GM21825 (cell line): ENCODE results near the gene RICTOR.

ENCODE experiments used
- ATAC-seq: cut with Tn5 transposase; IDR thresholded peaks from one replicate; pipeline ENCODE4 v1.9.1; 2021; ENCODE audit warnings: mild to moderate bottlenecking, moderate library complexity; ENCODE audit not compliant: unreplicated experiment

RICTOR gene

GRCh38 chr5:39074017-39074814 lies at the start of gene RICTOR:
Gene RICTOR, minus strand, starts transcription at chr5:39074399. Its CDS starts 22 bp downstream, at chr5:39074377.
- peak; percentile 72 for ATAC-seq

GRCh38 chr5:39121922-39122321 lies 47.7 kb upstream of the RICTOR start:
- no peak for ATAC-seq

GRCh38 chr5:39121315-39121714 lies 47.1 kb upstream of the RICTOR start:
- no peak for ATAC-seq

GRCh38 chr5:39120052-39120420 lies 45.8 kb upstream of the RICTOR start:
- no peak for ATAC-seq

GRCh38 chr5:39119404-39120051 lies 45.3 kb upstream of the RICTOR start:
- ATAC-seq: no peak

- ATAC-seq: no peak
Measured at GRCh38 chr5:39118638-39119037, 44.4 kb upstream of the RICTOR start.

- ATAC-seq: no peak
Measured at GRCh38 chr5:39117401-39117800, 43.2 kb upstream of the RICTOR start.

- no peak for ATAC-seq
Measured at GRCh38 chr5:39116344-39117170, 42.4 kb upstream of the RICTOR start.

- ATAC-seq: no peak
Measured at GRCh38 chr5:39115644-39116343, 41.6 kb upstream of the RICTOR start.

GRCh38 chr5:39114155-39114554 lies 40.0 kb upstream of the RICTOR start:
- no peak for ATAC-seq

GRCh38 chr5:39113354-39113953 lies 39.3 kb upstream of the RICTOR start:
- no peak for ATAC-seq

- no peak for ATAC-seq
Measured at GRCh38 chr5:39109606-39110005, 35.4 kb upstream of the RICTOR start.

GRCh38 chr5:39108987-39109386 lies 34.8 kb upstream of the RICTOR start:
- ATAC-seq: no peak

- no peak for ATAC-seq
Measured at GRCh38 chr5:39107350-39107749, 33.2 kb upstream of the RICTOR start.

GRCh38 chr5:39106322-39106721 lies 32.1 kb upstream of the RICTOR start:
- ATAC-seq: no peak

- no peak for ATAC-seq
Measured at GRCh38 chr5:39104221-39104620, 30.0 kb upstream of the RICTOR start.

GRCh38 chr5:39102684-39103155 lies 28.5 kb upstream of the RICTOR start:
- no peak for ATAC-seq

GRCh38 chr5:39100851-39101396 lies 26.7 kb upstream of the RICTOR start:
- no peak for ATAC-seq

- no peak for ATAC-seq
Measured at GRCh38 chr5:39100301-39100850, 26.2 kb upstream of the RICTOR start.

GRCh38 chr5:39099831-39100230 lies 25.6 kb upstream of the RICTOR start:
- ATAC-seq: no peak
